GM18520 (cell line): ENCODE results near the gene MFAP4.

Experiments used
- ATAC-seq: cut with Tn5 transposase; IDR thresholded peaks from one replicate; pipeline ENCODE4 v1.9.1; 2021; ENCODE audit not compliant: unreplicated experiment

The MFAP4 gene

DNA sequence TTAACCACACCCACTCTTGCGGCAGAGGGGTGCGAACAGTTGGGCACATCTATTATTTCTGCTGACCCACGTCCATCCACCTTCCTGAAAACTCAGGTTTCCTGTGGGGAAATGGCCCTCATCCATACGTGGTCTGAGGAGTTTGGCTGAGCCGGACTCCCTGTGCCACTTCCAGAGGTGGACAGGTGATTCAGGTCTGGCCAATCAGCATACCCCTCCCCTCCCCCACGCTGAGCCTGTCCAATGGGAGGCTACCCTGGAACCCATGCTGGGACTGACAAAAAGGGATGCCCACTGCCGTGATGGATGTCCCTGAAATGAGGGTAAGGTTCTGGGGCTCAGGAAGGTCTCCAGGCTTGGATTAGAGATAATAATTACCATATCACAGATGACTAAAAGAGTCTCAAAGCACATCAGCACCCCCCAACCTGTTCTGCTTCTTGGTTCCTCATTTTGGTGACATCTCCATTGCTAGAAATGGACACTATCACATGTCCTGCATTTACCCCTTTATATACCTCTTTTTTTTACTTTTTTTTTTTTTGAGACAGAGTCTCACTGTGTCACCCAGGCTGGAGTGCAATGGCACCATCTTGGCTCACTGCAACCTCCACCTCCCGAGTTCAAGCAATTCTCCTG lies 14.0 kb downstream of the MFAP4 start:
- ATAC-seq, result no peak

DNA sequence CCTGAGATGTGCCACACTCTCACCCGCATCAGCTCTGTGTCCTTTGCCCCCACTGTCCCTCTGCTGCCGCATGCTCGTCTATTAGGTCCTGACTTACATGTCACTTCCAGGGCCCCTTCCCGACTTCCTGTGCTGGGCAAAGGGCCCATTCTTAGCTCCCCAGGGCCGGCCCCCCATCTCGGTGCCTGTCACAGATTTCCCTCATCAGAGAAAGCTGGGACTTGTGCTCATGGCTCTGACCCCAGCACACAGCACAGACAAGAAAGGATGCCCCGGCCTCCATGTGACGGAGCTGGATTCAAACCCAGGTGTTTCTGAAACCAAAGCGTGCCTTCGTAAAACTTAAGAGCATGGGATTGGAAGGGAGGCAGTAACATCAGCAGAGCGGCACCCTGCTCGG lies 14.6 kb downstream of the MFAP4 start:
- ATAC-seq, result no peak

DNA sequence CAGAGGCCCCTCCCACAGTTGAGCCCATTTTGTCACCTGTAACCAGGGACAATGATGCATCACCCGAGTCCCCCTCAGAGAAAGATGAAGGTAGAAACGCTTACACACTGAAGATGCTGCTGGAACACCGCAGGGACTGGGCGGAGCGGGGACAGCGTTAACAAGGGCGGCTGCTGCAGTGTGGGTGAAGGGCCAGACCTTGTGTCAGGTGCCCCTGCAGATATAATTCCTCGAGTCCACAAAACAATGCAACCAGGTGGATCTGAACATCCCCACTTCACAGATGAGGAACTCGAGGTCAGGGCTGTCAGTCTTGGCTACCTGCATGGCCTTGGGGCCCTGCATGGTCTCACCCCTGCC lies 15.0 kb downstream of the MFAP4 start:
- no peak for ATAC-seq

DNA sequence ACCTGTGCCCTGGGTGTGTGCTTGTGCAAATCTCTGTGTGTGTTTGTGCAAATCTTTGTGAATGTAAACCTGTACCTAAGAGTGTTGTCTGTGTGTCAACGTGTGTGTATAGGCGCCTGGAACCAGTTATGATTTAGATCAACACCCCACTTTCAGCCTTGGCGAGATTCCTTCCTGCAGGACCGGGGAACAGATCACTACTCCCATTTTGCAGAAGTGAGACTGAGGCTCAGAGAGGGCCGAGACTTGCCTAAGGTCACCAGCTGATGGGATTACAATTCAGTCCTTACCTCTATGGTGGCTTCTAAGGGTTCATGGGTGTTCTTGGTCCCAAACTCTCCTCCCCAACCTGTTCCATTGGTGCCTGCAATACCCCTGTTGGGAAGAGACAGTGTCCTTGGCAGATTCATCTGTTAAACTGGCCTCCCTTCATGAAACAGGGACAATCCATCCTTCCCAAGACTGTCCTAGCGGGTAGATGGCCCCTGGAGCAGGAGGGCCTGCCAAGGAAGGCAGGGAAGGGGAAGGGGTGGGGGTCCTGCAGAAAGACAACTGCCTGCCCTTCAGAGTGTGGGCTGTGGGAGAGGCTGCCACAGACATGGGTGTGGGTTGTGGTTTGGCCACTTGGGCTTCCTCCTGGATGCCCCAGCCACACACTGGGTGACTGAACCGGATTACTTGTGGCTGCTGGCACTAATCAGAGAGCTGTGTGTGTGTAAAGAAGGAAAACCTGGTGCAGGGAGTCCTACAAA lies 15.6 kb downstream of the MFAP4 start:
- ATAC-seq, result no peak

DNA sequence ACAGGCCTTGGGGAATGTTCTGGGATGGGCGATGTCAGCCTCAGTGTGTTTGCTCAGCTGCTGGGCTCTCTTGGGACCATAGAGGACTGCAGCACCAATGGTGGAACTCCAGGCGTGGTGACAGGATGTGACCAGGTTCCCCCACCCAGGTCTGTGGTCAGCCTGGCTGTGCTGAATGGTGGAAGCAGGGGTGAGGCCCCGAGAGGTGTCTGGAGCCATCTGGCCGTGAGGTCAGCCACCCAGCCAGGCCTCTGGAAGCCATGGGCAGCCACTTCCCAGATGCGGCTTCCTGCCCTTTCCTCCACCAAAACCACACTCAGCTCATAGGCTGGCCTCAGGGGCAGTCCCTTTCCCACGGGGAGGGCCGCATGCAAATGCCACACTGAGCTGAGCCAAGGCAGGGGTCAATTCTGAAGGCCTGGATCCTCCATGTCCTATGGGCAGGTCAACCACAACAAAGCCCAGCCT lies 16.5 kb downstream of the MFAP4 start:
- ATAC-seq, result peak; percentile 63

DNA sequence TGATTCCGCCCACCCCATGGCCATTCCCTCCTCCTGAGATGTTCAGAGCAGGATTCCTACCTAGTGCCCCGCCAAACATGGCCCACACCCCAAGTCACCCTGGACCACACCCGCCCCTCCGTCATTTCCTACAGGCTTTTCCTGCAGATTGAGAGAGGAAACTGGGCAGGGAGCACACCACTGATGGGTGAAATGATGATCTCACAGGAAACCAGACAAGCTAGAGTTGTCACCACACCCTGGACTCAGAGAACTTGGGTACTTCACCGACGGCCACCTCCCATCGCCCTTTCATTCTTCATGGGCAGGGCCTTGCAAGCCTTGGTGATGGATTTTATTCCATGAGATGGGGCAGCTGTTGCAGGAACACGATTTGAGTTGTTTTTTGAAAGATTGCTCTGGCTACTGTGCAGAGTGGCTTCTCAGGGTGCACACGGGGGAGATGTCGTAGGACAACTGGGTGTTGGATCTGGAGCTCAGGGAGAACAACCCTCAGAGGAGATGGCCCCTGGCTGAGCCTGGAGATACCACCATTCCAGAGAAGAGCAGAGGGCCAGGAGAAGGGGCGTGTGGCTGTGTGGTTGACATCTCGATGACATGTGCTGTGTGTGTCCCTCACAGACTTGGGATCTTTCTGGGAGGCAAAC lies 17.0 kb downstream of the MFAP4 start:
- ATAC-seq, result no peak

DNA sequence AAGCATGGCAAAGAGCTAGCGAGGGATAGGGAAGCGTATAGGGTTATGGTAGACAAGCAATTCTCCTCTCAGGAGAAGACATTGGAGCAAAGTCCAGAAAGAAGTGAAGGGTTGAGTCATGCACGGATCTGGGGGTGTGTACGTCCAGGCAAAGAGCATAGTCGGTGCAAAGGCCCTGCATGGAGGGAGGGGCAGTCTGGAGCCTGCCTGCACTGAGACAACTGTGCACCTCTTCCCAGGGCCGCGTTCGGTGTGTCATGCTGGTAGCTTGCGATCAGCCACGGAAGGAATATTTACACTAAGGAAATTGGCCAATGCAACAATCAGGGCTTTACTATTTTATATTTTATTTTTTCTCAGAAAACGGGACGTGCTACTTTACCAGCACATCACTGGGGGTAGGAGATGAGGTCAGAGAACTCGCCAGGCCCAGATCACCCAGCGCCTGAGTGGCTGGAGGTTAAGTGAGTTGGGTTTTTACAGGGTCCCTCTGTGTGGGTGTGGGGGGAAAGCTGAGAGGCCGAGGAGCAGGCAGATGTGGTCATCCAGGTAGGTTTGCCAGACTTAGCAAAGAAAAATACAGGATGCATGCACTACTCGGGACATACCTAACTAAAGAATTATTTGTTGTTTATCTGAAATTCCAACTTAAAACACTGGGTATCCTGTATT lies 17.7 kb downstream of the MFAP4 start:
- ATAC-seq, result no peak

DNA sequence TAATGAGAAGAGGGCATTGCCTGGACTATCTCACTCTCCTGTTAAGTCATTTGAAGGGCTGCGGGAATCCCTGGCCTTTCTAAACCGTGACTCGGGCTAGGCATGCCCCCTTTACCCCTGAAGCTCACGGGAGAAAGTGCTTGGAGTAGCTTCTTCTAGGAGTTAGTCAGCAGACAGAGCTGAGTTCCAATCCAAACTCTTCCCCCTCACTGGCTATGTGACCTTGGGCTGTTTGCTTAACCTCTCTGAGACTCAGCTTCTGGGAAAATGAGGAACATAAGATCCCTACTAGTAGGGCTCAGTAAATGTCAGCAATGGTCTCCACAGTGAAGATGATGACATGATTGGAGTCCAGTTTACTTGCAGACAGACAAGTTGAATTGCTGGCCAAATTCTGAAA lies 18.8 kb downstream of the MFAP4 start:
- ATAC-seq, result no peak

DNA sequence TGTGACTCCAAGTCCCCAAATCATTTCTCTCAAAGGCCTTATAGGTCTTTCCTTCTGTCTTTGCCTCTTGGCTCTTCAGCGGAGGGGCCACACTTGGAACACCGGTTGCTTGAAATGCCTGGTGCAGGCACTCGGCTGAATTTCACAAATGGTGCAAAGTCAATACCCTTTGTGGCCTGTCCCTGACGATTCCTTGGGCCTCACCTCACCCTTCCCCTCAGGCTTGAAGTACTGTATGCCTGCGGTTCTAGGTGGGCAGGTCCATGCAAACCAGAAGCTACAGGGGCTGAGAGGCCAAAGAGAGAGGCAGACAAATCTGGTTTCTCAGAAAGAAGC lies 20.4 kb downstream of the MFAP4 start:
- no peak for ATAC-seq

DNA sequence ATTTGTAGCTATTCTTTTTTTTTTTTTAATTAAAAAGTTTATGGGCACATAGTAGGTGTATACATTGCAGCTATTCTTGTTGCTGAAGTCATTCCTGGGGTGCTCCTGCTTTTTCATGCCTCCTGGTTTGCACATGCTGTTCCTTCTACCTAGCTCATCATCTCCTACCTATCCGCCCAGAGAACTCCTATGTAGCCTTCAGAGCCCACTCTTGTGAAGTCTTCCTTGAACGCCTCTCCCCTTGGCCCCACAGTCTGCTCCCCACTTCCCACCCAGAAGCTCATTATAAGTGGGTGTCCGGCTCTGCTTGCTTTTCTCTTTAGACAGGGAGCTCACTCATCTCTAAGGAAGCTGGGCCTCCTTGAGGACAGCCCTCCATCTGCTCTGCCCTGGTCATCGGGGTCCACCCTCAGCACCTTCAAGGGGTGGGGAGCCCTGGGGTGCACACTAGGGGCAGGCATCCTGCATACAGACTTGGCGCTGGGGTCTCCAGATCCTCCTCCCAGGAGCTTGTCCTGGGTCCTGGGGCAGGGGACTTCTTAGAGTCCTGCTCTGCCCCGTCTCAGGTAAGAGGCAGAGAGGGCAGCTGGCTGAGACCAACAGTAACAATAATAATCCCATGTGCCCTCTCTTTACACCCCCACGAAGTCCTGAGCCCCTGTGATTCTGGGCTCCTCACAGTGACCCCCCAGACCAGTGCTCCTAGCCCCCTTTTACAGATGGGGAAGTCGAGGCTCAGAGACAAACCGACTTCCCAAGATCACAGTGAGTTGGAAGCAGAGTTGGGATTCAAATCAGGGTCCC lies 21.0 kb downstream of the MFAP4 start:
- no peak for ATAC-seq

DNA sequence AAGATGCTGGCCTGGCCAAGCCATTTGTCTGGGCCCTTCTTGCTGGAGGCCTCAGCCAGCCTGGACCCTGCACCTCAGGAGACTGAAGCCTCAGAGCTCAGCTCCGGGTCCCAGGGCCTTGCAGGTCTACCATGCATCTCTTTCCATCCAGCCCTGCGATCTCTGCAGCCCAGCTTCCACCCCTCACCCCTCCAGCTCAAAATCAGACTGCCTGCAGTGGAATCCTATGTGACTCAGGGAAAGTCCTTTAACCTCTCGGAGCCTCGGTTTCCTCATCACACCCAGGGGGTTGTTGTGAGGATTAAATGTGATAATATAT lies 21.5 kb downstream of the MFAP4 start:
- no peak for ATAC-seq

DNA sequence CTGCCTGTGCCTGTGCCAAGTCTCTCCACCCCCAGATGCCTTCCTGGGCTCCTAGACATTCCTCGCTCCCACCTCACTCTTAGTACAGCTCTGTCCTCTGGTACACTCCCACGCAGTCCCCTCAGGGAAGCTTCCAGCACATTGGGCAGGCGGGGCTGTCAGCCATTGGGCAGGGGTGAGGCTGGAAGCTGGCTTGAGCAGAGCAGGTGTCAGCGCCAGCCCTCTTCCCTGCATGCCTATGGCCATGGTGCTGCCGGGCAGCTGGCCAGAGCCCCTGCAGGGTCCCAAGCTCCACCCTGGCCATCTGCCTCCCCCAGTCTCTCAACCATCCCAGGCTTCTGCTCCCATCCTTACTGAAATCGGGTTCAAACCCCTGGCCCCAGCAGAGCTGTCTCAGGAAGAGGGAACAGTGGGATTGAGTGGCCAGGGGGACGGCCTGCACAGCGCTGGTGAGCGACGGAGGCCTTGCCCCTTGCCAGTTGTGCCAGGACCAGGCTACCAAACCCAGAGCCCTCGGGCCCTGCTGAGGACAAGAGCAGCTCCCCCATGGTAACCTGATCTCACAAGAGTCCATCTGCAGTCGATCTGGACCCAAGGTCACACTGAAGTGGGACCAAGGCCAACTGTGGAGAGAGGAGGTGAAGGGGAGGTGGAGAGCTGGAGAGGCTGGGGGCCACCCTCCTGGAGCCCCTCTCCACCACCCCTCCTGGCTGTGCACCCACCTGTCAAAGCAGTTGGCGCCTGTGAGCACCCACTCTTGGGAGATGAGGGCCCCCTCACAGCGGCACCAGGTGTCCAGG lies 22.1 kb downstream of the MFAP4 start:
- no peak for ATAC-seq

DNA sequence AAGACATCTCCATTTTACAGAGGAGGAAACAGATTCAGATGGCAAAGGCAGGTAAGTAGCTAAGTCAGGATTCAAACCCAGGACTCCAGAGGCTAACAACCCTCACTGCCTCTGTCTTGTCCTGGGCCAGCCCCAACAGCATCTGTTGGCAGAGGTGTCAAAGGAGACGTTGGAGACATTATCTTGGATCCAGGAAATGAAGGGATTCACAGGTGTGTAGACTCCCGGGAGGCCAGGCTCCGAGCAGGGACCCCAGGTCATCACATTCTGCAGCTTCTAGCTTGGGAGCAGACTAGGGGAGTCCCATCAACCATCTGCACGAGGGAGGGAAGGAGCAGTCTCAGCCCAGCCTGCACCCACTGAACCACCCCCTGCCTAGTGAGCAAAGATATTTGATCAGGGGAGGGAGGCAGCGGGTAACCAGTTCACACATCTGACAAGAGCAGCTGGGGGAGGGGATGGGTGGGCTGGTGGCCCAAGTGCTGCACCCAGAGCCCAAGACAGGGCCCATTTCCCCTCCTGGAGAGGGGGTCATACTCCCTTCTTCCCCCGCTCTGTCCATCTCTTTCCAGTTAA lies 23.4 kb downstream of the MFAP4 start:
- no peak for ATAC-seq

DNA sequence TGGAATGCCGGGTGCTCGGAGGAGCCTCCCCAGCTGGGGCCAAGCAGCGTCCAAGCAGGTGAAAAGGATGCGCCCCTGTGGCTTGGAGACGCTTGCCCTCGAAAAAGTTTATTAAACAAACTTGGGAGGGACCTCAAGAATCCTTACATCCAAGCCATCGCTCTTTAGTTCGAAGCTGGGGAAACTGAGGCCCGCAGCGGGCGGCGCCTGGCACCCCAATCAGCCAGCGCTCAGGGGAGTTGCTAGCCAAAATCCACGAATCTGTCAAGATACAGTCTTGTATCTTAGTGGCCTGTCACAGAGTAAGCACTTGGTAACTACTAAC lies 23.9 kb downstream of the MFAP4 start:
- no peak for ATAC-seq

DNA sequence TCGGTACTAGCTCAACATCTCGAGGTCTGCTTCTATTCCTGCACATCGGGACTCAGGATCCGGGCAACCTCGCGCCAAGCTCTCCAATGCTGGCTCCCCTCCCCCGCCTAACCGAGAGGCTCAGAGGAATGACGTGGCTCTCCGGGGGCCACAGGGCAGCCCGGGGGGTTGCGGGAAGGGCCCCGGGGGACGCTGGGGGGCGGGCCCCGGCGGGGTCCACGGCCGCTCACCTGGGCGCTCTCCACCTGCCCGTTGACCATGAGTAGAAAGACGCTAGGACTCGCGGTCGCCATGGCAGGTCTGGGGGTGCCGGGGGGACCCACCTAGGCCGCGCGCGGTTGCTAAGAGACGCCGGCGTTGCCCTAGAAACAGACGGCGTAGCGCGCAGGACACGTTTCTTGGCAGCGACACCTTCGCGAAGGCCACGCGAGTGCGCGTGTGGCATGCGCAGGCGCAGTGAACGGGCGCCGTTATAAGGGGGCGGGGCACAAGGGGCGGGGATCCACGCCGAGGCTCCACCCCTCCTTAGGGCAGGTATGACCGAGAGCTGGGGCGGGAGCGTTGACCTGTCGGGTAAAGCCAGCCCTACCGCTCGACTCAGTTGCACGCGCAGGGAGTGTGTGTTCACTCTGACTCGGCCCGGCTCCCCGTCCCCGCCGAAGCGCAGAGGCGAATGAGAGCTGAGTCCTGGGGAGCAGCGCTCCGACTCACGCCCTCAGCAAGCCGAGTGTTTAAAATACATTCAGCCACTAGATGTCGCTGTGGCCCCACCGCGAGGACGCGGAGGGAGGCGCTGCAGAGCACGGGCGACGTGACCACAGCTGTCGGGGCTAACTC lies 24.5 kb downstream of the MFAP4 start, which contains the start of gene B9D1:
Gene B9D1, minus strand, starts transcription at position 447 of the 837 bp plus-strand sequence. Its CDS starts 154 bp downstream, at position 293.
- peak; percentile 65 for ATAC-seq

DNA sequence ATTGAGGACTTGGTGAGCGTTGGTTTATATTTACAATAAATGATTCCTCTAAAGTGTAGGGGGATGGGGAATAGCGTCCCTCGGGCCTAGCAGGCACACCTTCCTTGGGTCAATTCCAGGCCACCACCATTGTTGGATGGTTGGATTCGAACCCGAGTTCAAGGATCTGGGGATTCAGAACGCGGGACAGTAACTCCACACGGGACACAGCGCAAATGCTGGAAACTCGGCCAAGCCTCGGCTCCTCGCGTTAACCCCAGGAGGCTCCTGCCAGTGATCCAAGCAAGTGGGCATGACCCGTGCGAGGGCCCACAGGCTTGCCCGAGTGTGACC lies 25.1 kb downstream of the MFAP4 start:
- no peak for ATAC-seq

DNA sequence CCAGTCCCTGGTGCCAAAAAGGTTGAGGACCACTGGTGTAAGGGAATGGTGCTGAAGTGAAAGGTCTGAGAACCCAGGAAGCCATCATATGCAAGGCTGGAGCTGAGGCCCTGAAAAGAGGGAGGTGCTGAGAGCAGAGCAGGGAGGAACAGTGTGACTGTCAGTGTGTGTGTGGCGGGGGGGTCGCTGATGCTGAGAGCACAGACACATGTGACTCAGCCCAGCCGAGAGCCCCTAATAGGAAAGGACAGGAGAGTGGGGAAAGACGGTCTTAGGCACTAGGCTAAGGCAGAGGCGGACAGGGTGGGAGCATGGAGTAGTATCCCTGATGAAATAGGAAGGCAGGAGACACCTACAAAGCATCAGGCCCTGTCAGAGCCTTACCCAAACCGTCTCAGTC lies 25.7 kb downstream of the MFAP4 start:
- ATAC-seq, result no peak

DNA sequence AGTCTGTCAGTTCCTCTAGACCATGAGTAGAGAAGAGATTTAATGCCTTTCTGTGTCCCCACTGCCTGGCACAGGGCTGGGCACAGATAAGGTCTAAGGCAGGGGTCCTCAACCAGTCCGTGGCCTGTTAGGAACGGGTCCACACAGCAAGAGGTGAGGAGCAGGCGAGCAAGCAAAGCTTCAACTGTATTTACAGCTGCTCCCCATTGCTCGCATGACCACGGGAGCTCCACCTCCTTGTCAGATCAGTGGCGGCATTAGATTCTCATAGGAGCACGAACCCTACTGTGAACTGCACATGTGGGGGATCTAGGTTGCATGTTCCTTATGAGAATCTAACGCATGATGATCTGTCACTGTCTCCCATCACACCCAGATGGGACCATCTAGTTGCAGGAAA lies 26.2 kb downstream of the MFAP4 start:
- ATAC-seq, result no peak

DNA sequence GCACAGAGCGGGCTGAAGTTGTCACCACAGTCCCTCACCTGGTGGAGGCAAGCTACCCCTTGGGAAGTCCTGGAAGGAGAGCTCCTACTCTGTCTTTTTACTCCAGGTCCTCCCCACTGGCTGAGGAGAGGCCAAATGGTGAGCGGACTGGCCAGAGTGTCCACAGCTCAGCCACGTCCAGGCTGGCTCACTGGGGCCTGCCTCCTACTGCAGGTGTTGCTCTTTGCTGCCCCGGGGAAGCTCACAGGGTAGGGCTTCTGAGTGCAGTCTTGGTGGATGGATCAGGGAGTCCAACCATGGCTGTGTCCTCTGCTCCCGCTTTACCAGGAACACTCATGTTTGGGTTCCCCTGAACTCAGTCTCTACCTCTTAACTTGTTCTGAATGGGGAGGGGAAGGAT lies 27.1 kb downstream of the MFAP4 start:
- no peak for ATAC-seq
